Smooth muscle cell of the brain vasculature (primary cell): ENCODE results near the gene PEDS1.
"Not testable (repeated sequence)": the region's sequence is repeated elsewhere in the genome, so short reads cannot be mapped to it uniquely, and the experiment has no call there.

ENCODE experiments used
- DNase-seq: peaks from one replicate; pipeline ENCODE4 v3.0.0-alpha.2; 2012; ENCODE audit warnings: low read depth, low spot score

The PEDS1 gene

GRCh38 chr20:50153500-50154377, at the start of gene PEDS1:
TSS of gene PEDS1 (minus strand) at chr20:50153723. CDS start at chr20:50153637, 86 bp downstream.
- DNase-seq, result peak; percentile 68

- DNase-seq, result no peak
Measured at GRCh38 chr20:50202677-50203076, 49.2 kb upstream of the PEDS1 start.

DNA sequence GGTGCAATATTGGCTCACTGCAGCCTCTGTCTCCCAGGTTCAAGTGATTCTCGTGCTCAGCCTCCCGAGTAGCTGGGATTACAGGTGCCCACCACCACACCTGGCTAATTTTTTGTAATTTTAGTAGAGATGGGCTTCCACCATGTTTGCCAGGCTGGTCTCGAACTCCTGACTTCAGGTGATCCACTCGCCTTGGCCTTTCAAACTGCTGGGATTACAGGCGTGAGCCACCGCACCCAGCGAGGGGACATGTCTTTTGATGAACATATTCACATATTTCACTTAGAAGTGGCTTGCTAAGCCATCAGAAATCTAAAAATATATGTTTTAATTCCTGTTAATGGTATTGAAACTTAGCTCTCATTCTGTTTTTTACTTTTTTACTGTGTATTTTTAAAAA, 48.2 kb upstream of the PEDS1 start:
- not testable (repeated sequence) for DNase-seq

GRCh38 chr20:50200482-50201104, 47.1 kb upstream of the PEDS1 start:
- no peak for DNase-seq

GRCh38 chr20:50199703-50200102, 46.2 kb upstream of the PEDS1 start:
- DNase-seq, result no peak

- DNase-seq, result no peak
Measured at GRCh38 chr20:50198716-50199115, 45.2 kb upstream of the PEDS1 start.

- no peak for DNase-seq
Measured at GRCh38 chr20:50198180-50198666, 44.7 kb upstream of the PEDS1 start.

- no peak for DNase-seq
Measured at GRCh38 chr20:50197463-50198179, 44.1 kb upstream of the PEDS1 start.

DNA sequence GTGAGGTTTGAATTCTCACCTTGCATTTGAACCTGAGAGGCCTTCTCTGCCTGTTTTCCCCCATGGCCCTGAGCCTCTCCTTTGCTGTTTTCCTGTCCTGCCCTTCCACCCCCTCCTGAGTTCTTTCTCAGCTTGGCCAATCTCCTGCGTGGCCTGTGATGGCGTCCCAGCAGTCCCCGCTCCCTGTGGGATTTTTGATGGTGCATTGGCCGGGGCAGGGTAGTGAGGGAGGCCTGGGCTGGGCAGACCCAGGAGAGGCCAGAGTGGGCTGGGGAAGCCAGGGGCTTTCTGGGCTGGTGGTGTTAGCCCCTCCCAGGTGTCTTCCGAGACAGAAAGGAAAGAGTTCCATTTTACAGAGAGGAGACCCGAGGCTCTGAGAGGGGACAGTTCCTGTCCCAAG, 43.4 kb upstream of the PEDS1 start:
- no peak for DNase-seq

GRCh38 chr20:50196248-50196647, 42.7 kb upstream of the PEDS1 start:
- no peak for DNase-seq

GRCh38 chr20:50195524-50196120, 42.1 kb upstream of the PEDS1 start:
- no peak for DNase-seq

- DNase-seq, result no peak
Measured at GRCh38 chr20:50194831-50195523, 41.5 kb upstream of the PEDS1 start.

DNA sequence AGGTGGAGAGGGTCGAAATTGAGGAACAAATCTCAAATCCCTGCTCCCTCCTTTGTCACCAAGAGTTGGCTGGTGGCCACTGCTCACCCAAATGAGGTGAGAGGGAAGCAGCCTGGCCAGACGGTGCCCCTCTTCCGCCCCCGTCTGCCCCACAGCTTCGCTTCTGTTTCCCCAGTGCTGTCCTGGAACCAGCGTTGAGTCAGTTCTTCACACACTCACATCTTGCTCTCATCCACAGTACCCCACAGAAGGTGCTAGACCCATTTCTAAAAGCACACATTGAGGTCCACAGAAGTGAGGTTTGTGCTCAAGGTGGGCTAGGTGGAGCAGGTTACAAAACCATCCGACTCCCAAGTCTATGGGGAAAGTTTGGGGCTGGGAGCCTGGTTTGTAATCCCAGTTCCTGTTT, 40.9 kb upstream of the PEDS1 start:
- DNase-seq, result no peak

- DNase-seq, result no peak
Measured at GRCh38 chr20:50193836-50194421, 40.4 kb upstream of the PEDS1 start.

GRCh38 chr20:50193199-50193835, 39.8 kb upstream of the PEDS1 start:
- DNase-seq, result no peak

- DNase-seq, result no peak
Measured at GRCh38 chr20:50192364-50193198, 39.1 kb upstream of the PEDS1 start.

DNA sequence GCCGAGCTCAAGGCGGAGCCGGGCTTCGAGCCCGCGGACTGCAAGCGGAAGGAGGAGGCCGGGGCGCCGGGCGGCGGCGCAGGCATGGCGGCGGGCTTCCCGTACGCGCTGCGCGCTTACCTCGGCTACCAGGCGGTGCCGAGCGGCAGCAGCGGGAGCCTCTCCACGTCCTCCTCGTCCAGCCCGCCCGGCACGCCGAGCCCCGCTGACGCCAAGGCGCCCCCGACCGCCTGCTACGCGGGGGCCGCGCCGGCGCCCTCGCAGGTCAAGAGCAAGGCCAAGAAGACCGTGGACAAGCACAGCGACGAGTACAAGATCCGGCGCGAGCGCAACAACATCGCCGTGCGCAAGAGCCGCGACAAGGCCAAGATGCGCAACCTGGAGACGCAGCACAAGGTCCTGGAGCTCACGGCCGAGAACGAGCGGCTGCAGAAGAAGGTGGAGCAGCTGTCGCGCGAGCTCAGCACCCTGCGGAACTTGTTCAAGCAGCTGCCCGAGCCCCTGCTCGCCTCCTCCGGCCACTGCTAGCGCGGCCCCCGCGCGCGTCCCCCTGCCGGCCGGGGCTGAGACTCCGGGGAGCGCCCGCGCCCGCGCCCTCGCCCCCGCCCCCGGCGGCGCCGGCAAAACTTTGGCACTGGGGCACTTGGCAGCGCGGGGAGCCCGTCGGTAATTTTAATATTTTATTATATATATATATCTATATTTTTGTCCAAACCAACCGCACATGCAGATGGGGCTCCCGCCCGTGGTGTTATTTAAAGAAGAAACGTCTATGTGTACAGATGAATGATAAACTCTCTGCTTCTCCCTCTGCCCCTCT, 38.2 kb upstream of the PEDS1 start:
- no peak for DNase-seq

- no peak for DNase-seq
Measured at GRCh38 chr20:50191065-50191543, 37.6 kb upstream of the PEDS1 start.
